Hepatocyte (in vitro differentiated cells): ENCODE data around the gene ATOX1. TPM values are rescaled to one million over a fixed set of nuclear protein-coding genes. Genes with fewer than 3 reads are reported as not detected.
A peak's percentile ranks its signal among the peaks of the same experiment; 100 is the strongest.
"Not testable (repeated sequence)": the region's sequence is repeated elsewhere in the genome, so short reads cannot be mapped to it uniquely, and the experiment has no call there.

Source experiments
- DNase-seq: peaks from one replicate; pipeline ENCODE4 v3.0.0-alpha.2; 2016; ENCODE audit warnings: low spot score
- H2AFZ ChIP-seq: fragments of 200-600 bp; sonication (generic); 2 replicates; pipeline ENCODE4 v1.6.0; 2016; ENCODE audit warnings: antibody characterized with exemption, mild to moderate bottlenecking
- H3K27ac ChIP-seq: fragments of 200-600 bp; sonication (generic); 2 replicates; pipeline ENCODE4 v1.5.1; 2016; ENCODE audit warnings: mild to moderate bottlenecking
- H3K27me3 ChIP-seq: fragments of 200-600 bp; sonication (generic); 2 replicates; pipeline ENCODE4 v1.6.1; 2016
- H3K36me3 ChIP-seq: fragments of 200-600 bp; sonication (generic); replicated peaks from 2 replicates; pipeline ENCODE4 v1.5.1; 2016; ENCODE audit warnings: low read depth; ENCODE audit not compliant: insufficient read depth
- H3K4me1 ChIP-seq: fragments of 200-600 bp; sonication (generic); 2 replicates; pipeline ENCODE4 v1.5.1; 2016; ENCODE audit warnings: mild to moderate bottlenecking, moderate library complexity; ENCODE audit not compliant: insufficient read depth
- H3K4me2 ChIP-seq: fragments of 200-600 bp; sonication (generic); 2 replicates; pipeline ENCODE4 v1.6.0; 2016
- H3K4me3 ChIP-seq: fragments of 200-600 bp; sonication (generic); 2 replicates; pipeline ENCODE4 v1.5.1; 2016; ENCODE audit warnings: mild to moderate bottlenecking
- H3K79me2 ChIP-seq: fragments of 200-600 bp; sonication (generic); 2 replicates; pipeline ENCODE4 v1.6.0; 2017; ENCODE audit warnings: mild to moderate bottlenecking
- H3K9me2 ChIP-seq: fragments of 200-600 bp; sonication (generic); replicated peaks from 2 replicates; pipeline ENCODE4 v1.6.0; 2017; ENCODE audit warnings: mild to moderate bottlenecking; ENCODE audit not compliant: insufficient read depth
- H3K9me3 ChIP-seq: fragments of 200-600 bp; sonication (generic); 2 replicates; pipeline ENCODE4 v1.5.1; 2016; ENCODE audit warnings: low read depth, mild to moderate bottlenecking
- H4K20me1 ChIP-seq: fragments of 200-600 bp; sonication (generic); 2 replicates; pipeline ENCODE4 v1.6.0; 2016; ENCODE audit warnings: mild to moderate bottlenecking; ENCODE audit not compliant: insufficient read depth, poor library complexity, severe bottlenecking
- EZH2 ChIP-seq: fragments of 200-600 bp; sonication (generic); IDR thresholded peaks from 2 replicates; pipeline ENCODE4 v1.6.1; 2016; ENCODE audit warnings: antibody characterized with exemption, mild to moderate bottlenecking, borderline replicate concordance
- EZH2phosphoT487 ChIP-seq: fragments of 200-600 bp; sonication (generic); IDR thresholded peaks from one replicate; pipeline ENCODE4 v1.6.1; 2018; ENCODE audit warnings: antibody characterized with exemption, mild to moderate bottlenecking, low read depth, moderate library complexity; ENCODE audit not compliant: unreplicated experiment, severe bottlenecking
- WGBS: methylation state at CpG from one replicate; pipeline ENCODE4 v1.1.6; 2016; ENCODE audit warnings: low lambda C conversion rate; ENCODE audit errors: missing lambda C conversion rate; 5-methylcytosine and 5-hydroxymethylcytosine counted together
- polyA plus RNA-seq: library from polyadenylated mRNA; unstranded; fragments of >200 nt; fragmentation: Nextera tagmentation; extraction: Ambion mirVana; gene quantifications from 2 replicates; pipeline ENCODE4 v1.2.1, GENCODE V29; 2016
- total RNA-seq: library from RNA; depleted of rRNA; stranded (reverse); fragments of >200 nt; gene quantifications from 2 replicates; pipeline ENCODE4 v1.2.3, GENCODE V29; 2014
- TF ChIP-seq, protein P1 (sequence below): fragments of 200-600 bp; sonication (generic); IDR thresholded peaks from 2 replicates; pipeline ENCODE4 v1.5.1; 2016; ENCODE audit warnings: antibody characterized with exemption, mild to moderate bottlenecking; ENCODE audit not compliant: poor library complexity

Gene ATOX1
- total and polyA plus RNA-seq, 2 experiments from 2014 or later, result 112 to 348 TPM

DNA sequence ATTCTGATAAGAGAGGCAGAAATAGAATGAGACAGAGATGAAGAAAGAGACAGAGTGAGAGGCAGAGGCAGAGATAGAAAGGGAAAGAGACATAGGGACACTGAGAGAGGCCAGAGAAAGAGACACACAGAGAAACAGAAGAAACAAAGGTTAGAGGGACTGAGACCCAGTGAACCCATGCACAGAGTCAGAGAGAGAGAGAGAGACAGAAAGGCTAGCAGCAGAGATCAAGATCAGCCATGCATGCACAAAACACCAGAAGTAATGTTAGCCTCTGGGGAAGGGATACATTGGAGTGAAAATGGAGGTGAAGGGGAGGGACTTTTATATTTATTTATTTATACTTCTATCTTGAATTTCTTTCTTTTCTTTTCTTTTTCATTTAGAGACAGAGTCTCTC, 57.6 kb downstream of the ATOX1 start:
- TF ChIP-seq EZH2phosphoT487 (no peak), EZH2 (no peak)
- TF ChIP-seq, protein P1, sequence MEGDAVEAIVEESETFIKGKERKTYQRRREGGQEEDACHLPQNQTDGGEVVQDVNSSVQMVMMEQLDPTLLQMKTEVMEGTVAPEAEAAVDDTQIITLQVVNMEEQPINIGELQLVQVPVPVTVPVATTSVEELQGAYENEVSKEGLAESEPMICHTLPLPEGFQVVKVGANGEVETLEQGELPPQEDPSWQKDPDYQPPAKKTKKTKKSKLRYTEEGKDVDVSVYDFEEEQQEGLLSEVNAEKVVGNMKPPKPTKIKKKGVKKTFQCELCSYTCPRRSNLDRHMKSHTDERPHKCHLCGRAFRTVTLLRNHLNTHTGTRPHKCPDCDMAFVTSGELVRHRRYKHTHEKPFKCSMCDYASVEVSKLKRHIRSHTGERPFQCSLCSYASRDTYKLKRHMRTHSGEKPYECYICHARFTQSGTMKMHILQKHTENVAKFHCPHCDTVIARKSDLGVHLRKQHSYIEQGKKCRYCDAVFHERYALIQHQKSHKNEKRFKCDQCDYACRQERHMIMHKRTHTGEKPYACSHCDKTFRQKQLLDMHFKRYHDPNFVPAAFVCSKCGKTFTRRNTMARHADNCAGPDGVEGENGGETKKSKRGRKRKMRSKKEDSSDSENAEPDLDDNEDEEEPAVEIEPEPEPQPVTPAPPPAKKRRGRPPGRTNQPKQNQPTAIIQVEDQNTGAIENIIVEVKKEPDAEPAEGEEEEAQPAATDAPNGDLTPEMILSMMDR, result no peak
- H2AFZ ChIP-seq, result no peak overlapping the region
- no peaks in the 10 kb centered on the region for H3K36me3 ChIP-seq
- no peak for DNase-seq
- H3K4me1 ChIP-seq, result peaks cover 52% of the 10 kb centered on the region
- H3K27me3 ChIP-seq, result no peaks in the 10 kb centered on the region
- H3K9me2 ChIP-seq, result no peaks in the 10 kb centered on the region
- H3K79me2 ChIP-seq, result no peaks in the 10 kb centered on the region
- no peaks in the 10 kb centered on the region for H4K20me1 ChIP-seq
- H3K4me2 ChIP-seq, result no peak overlapping the region
- H3K4me3 ChIP-seq, result no peak overlapping the region
- no peaks in the 10 kb centered on the region for H3K9me3 ChIP-seq
- peak overlapping the region; percentile 99 for H3K27ac ChIP-seq

DNA sequence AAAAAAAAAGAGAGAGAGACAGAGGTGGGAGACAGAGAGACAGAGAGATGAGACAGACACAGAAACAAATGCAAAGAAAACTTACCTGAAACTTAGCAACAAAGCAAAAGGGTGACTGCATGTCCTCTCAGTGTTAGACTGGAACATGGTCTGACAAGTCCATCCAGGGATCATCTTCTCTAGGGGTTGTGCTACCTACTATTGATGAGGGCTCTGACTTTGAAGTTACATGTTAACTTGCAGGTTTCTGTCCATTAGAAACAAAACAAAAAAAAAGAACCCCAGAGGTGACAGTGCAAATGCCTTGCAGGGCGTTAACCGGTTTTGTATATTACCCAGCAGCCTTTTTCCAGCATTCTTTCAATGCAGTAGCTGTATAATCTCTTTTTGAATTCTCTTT, 58.1 kb downstream of the ATOX1 start:
- H3K9me3 ChIP-seq, result no peaks in the 10 kb centered on the region
- H3K27ac ChIP-seq, result peak overlapping the region; percentile 99
- TF ChIP-seq EZH2phosphoT487 (no peak), EZH2 (no peak)
- TF ChIP-seq, protein P1, result no peak
- WGBS, result 79% methylated on average over 2 of the region's 2 CpGs
- no peak for DNase-seq
- H3K27me3 ChIP-seq, result no peaks in the 10 kb centered on the region
- no peaks in the 10 kb centered on the region for H3K9me2 ChIP-seq
- peaks cover 55% of the 10 kb centered on the region for H3K4me1 ChIP-seq
- H3K36me3 ChIP-seq, result no peaks in the 10 kb centered on the region
- no peak overlapping the region for H3K4me2 ChIP-seq
- no peaks in the 10 kb centered on the region for H3K79me2 ChIP-seq
- no peak overlapping the region for H2AFZ ChIP-seq
- no peaks in the 10 kb centered on the region for H4K20me1 ChIP-seq
- no peak overlapping the region for H3K4me3 ChIP-seq

DNA sequence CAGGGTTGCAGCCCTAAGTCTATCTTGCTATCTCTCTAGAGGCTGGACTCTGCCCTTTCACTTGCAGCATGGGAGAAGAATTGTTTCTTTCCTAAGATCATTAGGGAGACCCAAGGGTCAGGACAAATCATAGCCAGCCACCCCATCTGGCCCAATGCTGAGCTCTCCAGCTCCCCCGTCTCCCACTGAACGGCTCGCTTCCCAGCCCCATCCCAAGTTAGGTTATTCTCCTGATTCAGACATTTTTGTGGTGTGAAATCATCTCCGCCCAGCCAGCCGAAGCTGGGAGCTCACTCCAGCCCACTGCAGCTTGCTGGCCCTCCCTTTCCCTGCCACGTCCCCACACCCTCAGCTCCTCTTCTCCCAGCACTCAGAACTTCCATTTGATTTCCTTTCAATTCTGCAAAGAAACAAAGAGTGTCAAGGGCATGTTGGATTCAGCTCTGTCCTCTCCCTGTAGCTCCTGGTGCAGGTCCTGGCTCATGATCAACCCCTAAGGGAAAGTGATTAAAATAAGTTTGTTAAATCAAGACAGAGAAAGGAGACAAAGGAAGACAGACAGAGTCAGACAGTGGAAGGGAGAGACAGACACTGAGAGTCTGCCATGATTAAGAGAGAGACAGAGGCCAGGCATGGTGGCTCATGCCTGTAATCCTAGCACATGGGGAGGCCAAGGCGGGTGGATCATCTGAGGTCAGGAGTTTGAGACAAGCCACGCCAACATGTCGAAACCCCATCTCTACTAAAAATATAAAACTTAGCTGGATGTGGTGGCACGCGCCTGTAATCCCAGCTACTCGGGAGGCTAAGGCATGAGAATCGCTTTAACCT, 59.1 kb downstream of the ATOX1 start:
- 49% methylated on average over 13 of the region's 13 CpGs for WGBS
- peak overlapping the region; percentile 61 for H3K4me2 ChIP-seq
- peak overlapping the region; percentile 99 for H3K27ac ChIP-seq
- peak; percentile 91 for DNase-seq
- no peaks in the 10 kb centered on the region for H3K27me3 ChIP-seq
- no peaks in the 10 kb centered on the region for H3K9me2 ChIP-seq
- H3K9me3 ChIP-seq, result no peaks in the 10 kb centered on the region
- H3K4me3 ChIP-seq, result no peak overlapping the region
- no peaks in the 10 kb centered on the region for H4K20me1 ChIP-seq
- no peak for TF ChIP-seq EZH2phosphoT487
- H3K79me2 ChIP-seq, result no peaks in the 10 kb centered on the region
- peaks cover 55% of the 10 kb centered on the region for H3K4me1 ChIP-seq
- H2AFZ ChIP-seq, result peak overlapping the region; percentile 45
- no peaks in the 10 kb centered on the region for H3K36me3 ChIP-seq

DNA sequence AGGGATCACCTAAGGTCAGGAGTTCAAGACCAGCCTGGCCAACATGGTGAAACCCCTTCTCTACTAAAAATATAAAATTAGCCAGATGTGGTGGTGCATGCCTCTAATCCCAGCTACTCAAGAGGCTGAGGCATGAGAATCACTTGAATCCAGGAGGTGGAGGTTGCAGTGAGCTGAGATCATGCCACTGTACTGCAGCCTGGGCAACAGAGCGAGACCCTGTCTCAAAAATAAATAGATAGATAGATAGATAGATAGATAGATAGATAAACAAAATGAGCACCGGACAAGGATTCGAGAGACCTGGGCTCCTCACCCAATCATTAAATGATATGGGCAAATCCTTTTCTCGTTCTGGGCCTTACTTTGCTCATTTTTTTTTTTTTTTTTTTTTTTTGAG, 60.4 kb downstream of the ATOX1 start:
- Histone ChIP-seq H3K4me1 (peaks cover 46% of the 10 kb centered on the region), H3K27ac (peak overlapping the region; percentile 99), H3K4me2 (peak overlapping the region; percentile 61)
- not testable (repeated sequence) for H3K36me3 ChIP-seq, DNase-seq, H3K9me2 ChIP-seq, H2AFZ ChIP-seq, H3K27me3 ChIP-seq, H3K9me3 ChIP-seq, H3K79me2 ChIP-seq, H3K4me3 ChIP-seq, H4K20me1 ChIP-seq
- WGBS, result 89% methylated on average over 4 of the region's 4 CpGs
